MV-4-11 (cell line): Measurements from ENCODE around the gene RNF217.
"Not testable (repeated sequence)": the region's sequence is repeated elsewhere in the genome, so short reads cannot be mapped to it uniquely, and the experiment has no call there.

ENCODE experiments used
- DNase-seq: peaks from one replicate; lab custom pipeline; 2025; lab: John Stamatoyannopoulos, UW

Gene RNF217

GRCh38 chr6:125125856-125126255 is 163.6 kb downstream of the RNF217 start:
- not testable (repeated sequence) for DNase-seq

DNA sequence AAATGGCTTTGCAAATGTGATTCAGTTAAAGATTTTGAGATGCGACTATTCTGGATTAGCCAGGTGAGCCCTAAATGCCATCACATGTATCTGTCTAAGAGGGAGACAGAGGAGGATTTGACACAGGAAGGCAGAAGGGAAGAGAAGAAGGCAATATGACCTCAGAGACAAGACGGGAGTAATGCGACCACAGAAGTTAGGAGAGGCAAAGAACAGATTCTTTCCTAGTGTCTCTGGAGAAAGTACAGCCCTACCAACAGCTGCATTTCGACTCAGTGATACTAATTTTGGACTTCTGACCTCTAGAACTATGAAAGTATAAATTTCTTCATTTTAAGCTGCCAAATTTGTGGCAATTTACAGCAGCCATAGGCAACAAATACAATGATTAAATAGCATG is 167.1 kb downstream of the RNF217 start:
- no peak for DNase-seq

- DNase-seq = no peak
Observed at GRCh38 chr6:125132058-125132457, 169.8 kb downstream of the RNF217 start.

DNA sequence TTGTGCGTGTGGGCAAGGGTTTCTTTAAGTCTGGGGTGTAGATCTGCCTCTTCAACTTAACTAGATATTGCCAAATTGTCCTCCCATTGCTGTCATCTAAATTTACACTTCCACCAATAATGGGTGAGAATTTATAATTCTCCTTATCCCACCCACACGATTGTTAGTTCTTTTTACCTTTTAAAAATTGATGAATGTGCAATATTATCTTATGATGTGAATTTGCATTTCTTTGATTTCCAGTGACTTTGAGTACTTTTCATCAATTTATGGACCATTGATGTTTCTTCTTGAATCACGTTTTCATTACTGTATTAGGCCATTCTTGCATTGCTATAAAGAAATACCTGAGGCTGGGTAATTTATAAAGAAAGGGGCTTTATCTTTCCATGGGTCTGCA is 174.1 kb downstream of the RNF217 start:
- no peak for DNase-seq

GRCh38 chr6:125138083-125138482 is 175.8 kb downstream of the RNF217 start:
- no peak for DNase-seq

DNA sequence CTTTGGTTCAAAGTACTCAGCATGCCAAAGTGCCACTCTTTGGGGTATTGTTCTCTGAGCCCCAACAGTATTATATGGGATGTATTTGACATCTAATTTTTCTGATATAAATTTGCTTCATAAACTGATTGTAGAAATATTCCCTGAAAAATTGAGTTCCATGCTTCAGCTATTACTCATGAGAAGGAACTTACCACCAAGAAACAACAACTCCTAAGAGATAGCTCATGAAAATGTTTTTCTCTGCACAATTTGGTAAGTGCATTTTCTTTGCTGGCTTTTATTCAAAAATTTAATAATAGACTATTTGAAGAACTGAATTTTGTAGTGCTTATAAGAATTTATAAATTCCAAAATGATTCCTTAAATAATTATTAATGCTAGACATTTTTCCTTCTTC is 178.6 kb downstream of the RNF217 start:
- no peak for DNase-seq
